Measurements from ENCODE around the gene STYX. TPM values are rescaled to one million over a fixed set of nuclear protein-coding genes. Genes with fewer than 3 reads are reported as not detected.

Gene STYX
- total and polyA plus RNA-seq, 2 of the 8 experiments (the other 6 are each of a cell fraction or from before 2014, with no cell fraction given): 8.3 to 29.0 TPM

GRCh38 chr14:52797653-52798052 lies 67.7 kb downstream of the STYX start:
- DNase-seq (ENCODE audit: low read depth in 1 of 2, low spot score in 2 of 2) (no peak), FAIRE-seq (no peak)
- Histone ChIP-seq H3K9ac (replicated peaks in 1 of 4; ENCODE audit: extremely low read depth in 1 of 4, low read depth in 3 of 4, low read length in 3 of 4) (no peak overlapping the region), H3K9me3 (ENCODE audit: insufficient read depth in 2 of 2, low read depth in 1 of 2, low read length in 1 of 2) (no peaks in the 10 kb centered on the region), H4K5ac (ENCODE audit: insufficient read length, low read depth, low read length) (no peak overlapping the region), H2BK120ac (replicated peaks; ENCODE audit: low read depth, low read length) (no peak overlapping the region), H3K27ac (ENCODE audit: low read depth, low read length) (no peak overlapping the region), H2BK20ac (ENCODE audit: low read length) (no peak overlapping the region), H2AFZ (ENCODE audit: low read length) (no peak overlapping the region), H3K4me2 (ENCODE audit: insufficient read depth in 1 of 2, low read depth in 2 of 2, low read length in 2 of 2) (no peak overlapping the region), H3K56ac (replicated peaks; ENCODE audit: insufficient read length, low read depth, low read length) (no peak overlapping the region), H3K27me3 (replicated peaks in 1 of 4; ENCODE audit: control insufficient read depth in 3 of 4, extremely low read depth in 1 of 4, insufficient read depth in 3 of 4, low read length in 3 of 4) (no peaks in the 10 kb centered on the region), H2BK15ac (ENCODE audit: low read length) (no peak overlapping the region), H4K20me1 (replicated peaks in 1 of 2; ENCODE audit: control insufficient read depth in 1 of 2, insufficient read depth in 2 of 2, low read length in 2 of 2) (no peaks in the 10 kb centered on the region), H2AK5ac (ENCODE audit: low read depth, low read length) (no peak overlapping the region), H4K91ac (replicated peaks; ENCODE audit: insufficient read length, low read length) (no peak overlapping the region), H3K79me2 (ENCODE audit: control insufficient read depth in 1 of 2, insufficient read depth in 2 of 2, low read length in 2 of 2) (no peaks in the 10 kb centered on the region), H3K4me1 (replicated peaks in 1 of 4; ENCODE audit: control insufficient read depth in 3 of 4, insufficient read depth in 4 of 4, low read length in 3 of 4) (no peaks in the 10 kb centered on the region), H2BK5ac (ENCODE audit: low read depth, low read length) (no peak overlapping the region), H3K4me3 (ENCODE audit: extremely low read depth in 1 of 4, insufficient read depth in 2 of 4, low read depth in 3 of 4, low read length in 4 of 4) (no peak overlapping the region), H3K79me1 (ENCODE audit: low read depth, low read length) (no peaks in the 10 kb centered on the region), H3K23ac (ENCODE audit: insufficient read length) (no peak overlapping the region), H3K14ac (ENCODE audit: insufficient read length) (no peak overlapping the region), H3K23me2 (ENCODE audit: low read depth, low read length) (0 out of 2 replicates have a peak, but pooled peaks cover 1% of the 10 kb centered on the region), H2BK12ac (ENCODE audit: low read depth, low read length) (no peak overlapping the region), H4K8ac (ENCODE audit: extremely low read depth, insufficient read depth, low read length) (no peak overlapping the region), H3K36me3 (ENCODE audit: control insufficient read depth in 2 of 4, insufficient read depth in 4 of 4, low read length in 3 of 4) (no peaks in the 10 kb centered on the region), H3K18ac (ENCODE audit: extremely low read depth, low read length) (no peak overlapping the region), H3K4ac (replicated peaks; ENCODE audit: insufficient read length, low read depth, low read length) (no peak overlapping the region)
- WGBS, 2 experiments (ENCODE audit: extremely low coverage in 1 of 2, insufficient coverage in 1 of 2, insufficient read length in 1 of 2, insufficient replicate concordance in 2 of 2, low coverage in 1 of 2, low lambda C conversion rate in 2 of 2, missing lambda C conversion rate in 1 of 2): 89% methylated on average over 3 of the region's 3 CpGs; no CpG with 5 or more reads in 1 of the 2 experiments
- POLR2A ChIA-PET (ENCODE audit: partially characterized antibody): interaction anchor here (0.5 kb wide), 1 partner anchor 12 kb away, joined by 3 read pairs; no protein-coding TSS in a partner anchor
- CTCF ChIA-PET (ENCODE audit: partially characterized antibody): interaction anchor here (0.6 to 2.2 kb wide), 4 partner anchors 17 to 257 kb away, joined by 3 to 4 read pairs (median 4); no protein-coding TSS in a partner anchor
- TF ChIP-seq SAP30 (IDR thresholded peaks at IDR 0.05; ENCODE audit: insufficient read depth, insufficient replicate concordance, low read length) (no peak), CTBP2 (IDR thresholded peaks at IDR 0.05; ENCODE audit: borderline replicate concordance, insufficient read depth, insufficient read length, low read length) (no peak), RNF2 (IDR thresholded peaks at IDR 0.05; ENCODE audit: borderline replicate concordance, low read depth, low read length, missing control alignments, poor library complexity, severe bottlenecking) (no peak), KDM1A (IDR thresholded peaks at IDR 0.05; ENCODE audit: borderline replicate concordance, low read length) (no peak), KDM4A (IDR thresholded peaks at IDR 0.05; ENCODE audit: low read depth, low read length, severe bottlenecking) (no peak), CHD1 (IDR thresholded peaks at IDR 0.05; ENCODE audit: low read depth, low read length) (no peak), NANOG (IDR thresholded peaks at IDR 0.05; ENCODE audit: insufficient read depth, low read depth, low read length, poor library complexity, severe bottlenecking) (no peak), JUN (IDR thresholded peaks at IDR 0.05; ENCODE audit: low read depth, low read length) (no peak), EGR1 (IDR thresholded peaks at IDR 0.05; ENCODE audit: borderline replicate concordance, low read depth, low read length) (no peak), TAF1 (IDR thresholded peaks at IDR 0.05; ENCODE audit: low read depth, low read length) (no peak), TBP (IDR thresholded peaks at IDR 0.05; ENCODE audit: low read depth, low read length) (no peak), BCL11A (IDR thresholded peaks at IDR 0.05; ENCODE audit: low read depth in 2 of 2, low read length in 2 of 2) (no peak), YY1 (IDR thresholded peaks at IDR 0.05; ENCODE audit: low read depth, low read length) (no peak), KDM5A (IDR thresholded peaks at IDR 0.05; ENCODE audit: low read length) (no peak)

All from H1 (cell line).